Nephron (organoid): ENCODE data around the gene THYN1.
A peak's percentile ranks its signal among the peaks of the same experiment; 100 is the strongest.

ENCODE experiments used
- H3K27ac Mint-ChIP-seq, 3 experiments: 2 replicates each; pipeline ENCODE4 v1.8.0; 2020; ENCODE audit warnings: mixed read lengths in 3 of 3, mild to moderate bottlenecking in 2 of 3, moderate library complexity in 1 of 3
- H3K27me3 Mint-ChIP-seq: 2 replicates; pipeline ENCODE4 v1.8.0; 2021; ENCODE audit warnings: low read depth, mild to moderate bottlenecking, moderate library complexity, mixed read lengths
- H3K36me3 Mint-ChIP-seq: 2 replicates; pipeline ENCODE4 v1.8.0; 2020; ENCODE audit warnings: low read depth, mixed read lengths
- H3K4me1 Mint-ChIP-seq: 2 replicates; pipeline ENCODE4 v1.8.0; 2020; ENCODE audit warnings: mixed read lengths
- H3K4me3 Mint-ChIP-seq, 3 experiments: 2 replicates each; pipeline ENCODE4 v1.8.0; 2020; ENCODE audit warnings: mild to moderate bottlenecking in 3 of 3, mixed read lengths in 3 of 3, moderate library complexity in 2 of 3
- H3K9me3 Mint-ChIP-seq: 2 replicates; pipeline ENCODE4 v1.8.0; 2020; ENCODE audit warnings: mixed read lengths
- CTCF ChIP-seq, 3 experiments: fragments of 200-600 bp; sonication (generic); IDR thresholded peaks; one replicate each; pipeline ENCODE4 v1.5.0; 2021; ENCODE audit warnings: antibody characterized with exemption in 3 of 3; ENCODE audit not compliant: unreplicated experiment in 3 of 3

Gene THYN1

GRCh38 chr11:134233729-134234179 lies 19.4 kb downstream of the THYN1 start:
- H3K36me3 Mint-ChIP-seq, result peaks cover 30% of the 10 kb centered on the region
- no peaks in the 10 kb centered on the region for H3K27me3 Mint-ChIP-seq
- TF ChIP-seq CTCF (IDR thresholded peaks at IDR 0.05; ENCODE audit: unreplicated experiment in 3 of 3), result no peak
- H3K27ac Mint-ChIP-seq, result no peak overlapping the region
- peaks cover 23% of the 10 kb centered on the region for H3K4me1 Mint-ChIP-seq
- no peak overlapping the region for H3K4me3 Mint-ChIP-seq
- H3K9me3 Mint-ChIP-seq, result no peaks in the 10 kb centered on the region

- H3K27me3 Mint-ChIP-seq, result no peaks in the 10 kb centered on the region
- peak overlapping the region in 1 of 3 experiments; percentile 38 for H3K27ac Mint-ChIP-seq
- H3K9me3 Mint-ChIP-seq, result no peaks in the 10 kb centered on the region
- H3K36me3 Mint-ChIP-seq, result peaks cover 18% of the 10 kb centered on the region
- TF ChIP-seq CTCF (IDR thresholded peaks at IDR 0.05; ENCODE audit: unreplicated experiment in 3 of 3), result no peak
- peaks cover 32% of the 10 kb centered on the region for H3K4me1 Mint-ChIP-seq
- H3K4me3 Mint-ChIP-seq, result no peak overlapping the region
Measured at GRCh38 chr11:134231958-134232659, 21.0 kb downstream of the THYN1 start.

- peaks cover 46% of the 10 kb centered on the region for H3K4me1 Mint-ChIP-seq
- no peaks in the 10 kb centered on the region for H3K27me3 Mint-ChIP-seq
- H3K9me3 Mint-ChIP-seq, result no peaks in the 10 kb centered on the region
- TF ChIP-seq CTCF (IDR thresholded peaks at IDR 0.05; ENCODE audit: unreplicated experiment in 3 of 3), result no peak
- H3K36me3 Mint-ChIP-seq, result peaks cover 10% of the 10 kb centered on the region
- H3K4me3 Mint-ChIP-seq, result peak overlapping the region in 1 of 3 experiments; percentile 9
- H3K27ac Mint-ChIP-seq, result peak overlapping the region in 2 of 3 experiments; percentile 51 to 59
Measured at GRCh38 chr11:134230339-134230738, 22.8 kb downstream of the THYN1 start.

GRCh38 chr11:134229126-134229790 lies 23.9 kb downstream of the THYN1 start:
- no peak for TF ChIP-seq CTCF (IDR thresholded peaks at IDR 0.05; ENCODE audit: unreplicated experiment in 3 of 3)
- Mint-ChIP-seq H3K36me3 (peaks cover under 1% of the 10 kb centered on the region), H3K27ac (peak overlapping the region; percentile 9 to 17 (median 9)), H3K4me3 (peak overlapping the region; percentile 1 to 60 (median 37)), H3K27me3 (no peaks in the 10 kb centered on the region), H3K9me3 (no peaks in the 10 kb centered on the region), H3K4me1 (peaks cover 50% of the 10 kb centered on the region)

GRCh38 chr11:134228625-134229024 lies 24.5 kb downstream of the THYN1 start:
- Mint-ChIP-seq H3K4me3 (no peak overlapping the region), H3K27me3 (no peaks in the 10 kb centered on the region), H3K4me1 (peaks cover 50% of the 10 kb centered on the region), H3K36me3 (no peaks in the 10 kb centered on the region), H3K27ac (no peak overlapping the region), H3K9me3 (no peaks in the 10 kb centered on the region)
- no peak for TF ChIP-seq CTCF (IDR thresholded peaks at IDR 0.05; ENCODE audit: unreplicated experiment in 3 of 3)
